ENCODE results near the gene DNAI2. TPM values are rescaled to one million over a fixed set of nuclear protein-coding genes. Genes with fewer than 3 reads are reported as not detected.

Gene DNAI2
- total RNA-seq, 1 experiment from 2014 or later, result not detected

- no peak for TF ChIP-seq EGR1 (IDR thresholded peaks at IDR 0.05; ENCODE audit: low read depth)
- TF ChIP-seq CEBPB (IDR thresholded peaks at IDR 0.05; ENCODE audit: low read depth), result no peak
- TF ChIP-seq EZH2phosphoT487 (IDR thresholded peaks at IDR 0.05; ENCODE audit: borderline replicate concordance), result no peak
- TF ChIP-seq EZH2 (IDR thresholded peaks at IDR 0.05), result no peak
- TF ChIP-seq YY1 (IDR thresholded peaks at IDR 0.05; ENCODE audit: extremely low read depth, insufficient replicate concordance, low read depth, low read length), result no peak
- no peak for TF ChIP-seq SRF (IDR thresholded peaks at IDR 0.05; ENCODE audit: low read depth)
- TF ChIP-seq CTCF (IDR thresholded peaks at IDR 0.05 in 2 of 3, conservative IDR thresholded peaks at IDR 0.05 in 1 of 3; ENCODE audit: borderline replicate concordance in 1 of 3, insufficient read depth in 1 of 3, low read depth in 2 of 3, low read length in 2 of 3), result no peak
- TF ChIP-seq ELF1 (IDR thresholded peaks at IDR 0.05; ENCODE audit: borderline replicate concordance, low read depth), result no peak
- no peak for TF ChIP-seq MAX (IDR thresholded peaks at IDR 0.05)
- TF ChIP-seq POLR2A (IDR thresholded peaks at IDR 0.05; ENCODE audit: borderline replicate concordance, extremely low read depth, insufficient read depth, insufficient read length), result no peak
- TF ChIP-seq SIN3A (IDR thresholded peaks at IDR 0.05; ENCODE audit: low read depth), result no peak
- TF ChIP-seq JUND (IDR thresholded peaks at IDR 0.05), result no peak
- TF ChIP-seq FOSL1 (IDR thresholded peaks at IDR 0.05; ENCODE audit: low read depth), result no peak
- no peak for TF ChIP-seq ATF3 (IDR thresholded peaks at IDR 0.05)
- TF ChIP-seq ZBTB33 (IDR thresholded peaks at IDR 0.05; ENCODE audit: extremely low read depth, insufficient replicate concordance, low read length), result no peak
- TF ChIP-seq POLR2AphosphoS5 (IDR thresholded peaks at IDR 0.05; ENCODE audit: low read depth, low read length), result no peak
- TF ChIP-seq SP1 (IDR thresholded peaks at IDR 0.05; ENCODE audit: low read depth), result no peak
- TF ChIP-seq TCF7L2 (IDR thresholded peaks at IDR 0.05; ENCODE audit: borderline replicate concordance, extremely low read depth, insufficient read depth, insufficient read length), result no peak
- intact Hi-C loops (cut with micrococcal nuclease), result no loop called here
- Histone ChIP-seq H3K27me3 (ENCODE audit: insufficient read depth, low read length) (0 out of 2 replicates have a peak, but pooled peaks cover 5% of the 10 kb centered on the region), H3K27ac (ENCODE audit: low read depth, low read length) (no peak overlapping the region), H3K4me3 (replicated peaks in 1 of 2; ENCODE audit: low read depth in 1 of 2, low read length in 2 of 2) (no peak overlapping the region), H2AFZ (ENCODE audit: low read depth, low read length, poor library complexity, severe bottlenecking) (no peak overlapping the region), H3K79me2 (ENCODE audit: insufficient read depth, low read length) (no peaks in the 10 kb centered on the region), H3K4me2 (ENCODE audit: low read length) (no peak overlapping the region), H3K9ac (ENCODE audit: low read length) (no peak overlapping the region), H3K9me2 (ENCODE audit: insufficient read depth) (no peaks in the 10 kb centered on the region), H3K36me3 (ENCODE audit: control insufficient read depth in 1 of 2, insufficient read depth in 2 of 2, low read length in 2 of 2) (no peaks in the 10 kb centered on the region), H3K4me1 (ENCODE audit: control insufficient read depth in 1 of 2, insufficient read depth in 2 of 2, low read length in 2 of 2) (no peaks in the 10 kb centered on the region), H3K9me3 (ENCODE audit: control insufficient read depth in 1 of 2, insufficient read depth in 1 of 2, low read depth in 1 of 2, low read length in 2 of 2) (no peaks in the 10 kb centered on the region), H4K20me1 (ENCODE audit: insufficient read depth) (no peaks in the 10 kb centered on the region)
- POLR2A ChIA-PET, result interaction anchor here (0.9 kb wide), 1 partner anchor 14 kb away, joined by 3 read pairs; no protein-coding TSS in a partner anchor
- ATAC-seq (no peak), DNase-seq (ENCODE audit: low read depth, low spot score) (no peak)
- BruUV-seq (replicated peaks), result no TSS peak
- RAD21 ChIA-PET (ENCODE audit: low non-redundant PET in 1 of 2, low total read pairs in 2 of 2, uncharacterized antibody in 2 of 2, unreplicated experiment in 2 of 2), result no interaction called here
- CTCF ChIA-PET, result interaction anchor here (1.0 kb wide), 1 partner anchor 22 kb away, joined by 3 read pairs; no protein-coding TSS in a partner anchor
These were observed 44.4 kb downstream of the DNAI2 start for GRCh38 chr17:74318391-74318790.

Measured in HCT116 (cell line).